ENCODE data around the gene TMEM74B.

The TMEM74B gene

DNA sequence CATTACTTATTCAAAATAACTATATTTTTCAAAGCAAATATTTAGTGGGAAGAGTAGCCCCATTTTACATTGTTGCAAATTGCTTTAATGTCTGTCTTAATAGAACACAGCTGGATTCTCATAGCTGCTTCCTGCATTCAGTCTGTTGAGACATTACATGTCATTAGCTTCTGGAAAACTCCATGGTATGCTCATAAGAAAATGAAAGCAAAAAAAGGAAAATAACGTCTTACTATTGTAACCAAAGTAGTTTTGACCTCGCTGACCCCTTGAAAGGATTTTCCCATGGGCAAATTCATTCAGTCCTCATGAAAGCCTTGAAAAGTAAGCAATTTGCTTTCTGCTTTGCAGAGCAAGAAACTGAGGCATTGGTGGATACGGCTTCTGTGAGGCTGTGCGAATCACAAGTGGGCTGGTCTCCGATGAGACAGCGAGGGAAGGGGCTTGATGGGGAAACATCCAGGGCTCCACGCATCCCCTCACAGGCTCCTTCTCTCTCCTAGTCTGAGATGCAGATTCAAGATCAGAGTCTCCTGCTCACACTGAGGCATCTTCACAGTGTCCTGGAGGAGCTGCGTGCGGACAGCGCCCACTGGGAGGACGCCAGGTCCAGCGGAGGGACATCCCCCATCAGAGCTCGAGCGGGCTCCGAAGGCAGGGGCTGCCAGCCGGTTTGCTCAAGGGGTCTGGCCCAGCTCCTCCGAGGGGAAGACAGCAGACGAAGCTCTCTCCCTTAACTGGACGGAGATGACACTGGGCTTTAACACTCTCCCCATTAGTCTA lies 21.8 kb upstream of the TMEM74B start:
- FAIRE-seq (no peak), DNase-seq (ENCODE audit: extremely low spot score, insufficient read length, low read depth) (no peak)

- FAIRE-seq (no peak), DNase-seq (ENCODE audit: extremely low spot score, insufficient read length, low read depth) (no peak)
Measured at GRCh38 chr20:1205802-1206201, 21.0 kb upstream of the TMEM74B start.

DNA sequence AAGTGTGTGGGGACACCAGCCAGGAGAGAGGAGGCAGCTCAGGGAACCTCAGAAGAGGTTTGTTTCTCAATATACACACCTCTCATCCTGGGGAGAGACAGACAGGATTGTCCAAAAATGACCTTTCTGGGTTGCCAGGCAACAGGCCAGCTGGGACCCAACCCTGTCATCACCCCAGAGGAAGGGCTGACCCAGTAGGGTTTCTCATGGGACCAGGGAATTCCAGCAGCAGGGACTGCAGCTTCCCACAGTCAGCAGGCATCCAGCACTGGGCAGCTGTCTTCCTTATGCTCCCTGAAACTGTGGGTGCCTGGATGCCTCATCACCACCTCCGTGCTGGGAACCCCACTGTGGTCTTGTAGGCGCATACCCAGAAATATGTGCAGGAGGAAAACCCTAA lies 19.8 kb upstream of the TMEM74B start:
- no peak for DNase-seq (ENCODE audit: extremely low spot score, insufficient read length, low read depth)
- no peak for FAIRE-seq

- FAIRE-seq: no peak
- no peak for DNase-seq (ENCODE audit: extremely low spot score, insufficient read length, low read depth)
Measured at GRCh38 chr20:1204113-1204512, 19.3 kb upstream of the TMEM74B start.

GRCh38 chr20:1203630-1204029 lies 18.8 kb upstream of the TMEM74B start:
- no peak for FAIRE-seq
- no peak for DNase-seq (ENCODE audit: extremely low spot score, insufficient read length, low read depth)

GRCh38 chr20:1202762-1203504 lies 18.2 kb upstream of the TMEM74B start, which contains the start of gene C20orf202:
Gene C20orf202 (plus strand): TSS chr20:1203454. CDS start chr20:1203586, 132 bp downstream.
- FAIRE-seq: no peak

DNA sequence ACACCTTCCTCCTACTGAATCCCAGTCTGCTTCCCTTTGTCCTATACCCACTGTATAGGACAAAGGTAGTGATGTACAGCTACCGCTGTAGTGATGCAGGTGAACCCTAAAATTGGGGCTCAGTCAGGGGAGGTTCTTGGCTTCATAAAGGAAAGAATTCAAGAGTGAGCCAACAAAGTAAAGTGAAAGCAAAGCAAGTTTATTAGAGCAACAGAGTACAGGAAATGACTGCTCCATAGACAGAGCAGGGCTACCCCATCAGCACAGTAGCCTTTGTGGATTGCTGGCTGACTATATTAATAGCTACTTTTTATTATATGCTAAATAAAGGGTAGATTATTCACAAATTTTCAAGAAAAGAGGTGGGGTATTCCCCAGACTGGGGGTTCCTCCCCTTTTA lies 15.2 kb upstream of the TMEM74B start:
- DNase-seq (ENCODE audit: extremely low spot score, insufficient read length, low read depth): no peak
- FAIRE-seq: no peak

More at GRCh38 chr20:1202762-1203504, 18.2 kb upstream of the TMEM74B start, which contains the start of gene C20orf202:
- no peak for DNase-seq (ENCODE audit: extremely low spot score, insufficient read length, low read depth)

DNA sequence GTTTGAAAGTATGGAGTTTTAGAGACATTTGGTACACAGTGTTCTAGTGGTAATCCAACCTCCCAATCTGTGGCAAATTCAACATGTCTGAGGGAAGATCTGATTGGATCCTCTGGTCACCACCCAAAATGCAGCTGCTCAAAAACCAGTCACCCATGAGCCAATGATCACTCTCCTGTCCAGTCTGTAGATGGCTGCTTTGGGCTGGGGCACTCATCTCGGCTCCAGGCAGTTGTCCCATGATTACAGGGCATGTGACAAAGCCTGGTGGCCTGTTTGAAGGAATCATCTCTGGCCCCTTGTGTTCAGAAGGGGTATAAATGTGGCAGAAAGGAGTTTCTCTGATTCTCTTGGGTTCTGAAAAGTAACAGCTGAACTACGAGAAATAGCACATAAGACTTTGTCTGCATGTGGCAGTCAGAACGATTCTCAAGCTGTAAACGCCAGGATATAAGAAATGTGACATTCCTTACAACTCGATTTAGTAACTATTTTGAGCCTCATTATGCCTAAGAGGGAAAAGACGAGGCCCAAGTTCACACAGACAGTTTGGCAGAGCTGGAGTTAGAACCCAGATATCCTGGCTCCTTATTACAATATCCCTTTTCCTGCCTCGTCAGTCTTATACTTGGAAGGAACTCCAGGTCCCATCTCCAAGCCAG lies 14.6 kb upstream of the TMEM74B start:
- no peak for DNase-seq (ENCODE audit: extremely low spot score, insufficient read length, low read depth)
- FAIRE-seq: no peak

- no peak for DNase-seq (ENCODE audit: extremely low spot score, insufficient read length, low read depth)
- no peak for FAIRE-seq
Measured at GRCh38 chr20:1198751-1199150, 14.0 kb upstream of the TMEM74B start.

GRCh38 chr20:1197801-1198200 lies 13.0 kb upstream of the TMEM74B start:
- DNase-seq (ENCODE audit: extremely low spot score, insufficient read length, low read depth) (no peak), FAIRE-seq (no peak)

DNA sequence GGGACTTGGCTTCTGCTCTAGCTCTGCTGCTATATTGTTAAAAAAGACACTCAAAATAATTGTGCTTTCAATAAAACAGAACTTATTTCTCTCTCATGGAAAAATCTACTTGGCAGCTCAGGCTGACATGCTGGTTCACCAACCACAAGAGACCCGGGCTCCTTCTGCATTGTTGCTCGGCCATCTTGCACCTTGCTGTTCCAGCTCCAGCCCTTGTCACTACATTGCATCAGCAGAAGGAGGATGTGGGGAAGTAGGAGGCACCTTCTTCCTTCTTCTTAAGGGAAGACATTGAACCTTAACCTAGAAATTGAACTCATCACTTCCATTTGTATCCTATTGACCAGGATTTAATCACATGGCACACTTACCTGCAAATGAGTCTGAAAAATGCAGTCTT lies 11.9 kb upstream of the TMEM74B start:
- DNase-seq (ENCODE audit: extremely low spot score, insufficient read length, low read depth) (no peak), FAIRE-seq (no peak)

- no peak for DNase-seq (ENCODE audit: extremely low spot score, insufficient read length, low read depth)
- FAIRE-seq: no peak
Measured at GRCh38 chr20:1195226-1195625, 10.4 kb upstream of the TMEM74B start.

- FAIRE-seq (no peak), DNase-seq (ENCODE audit: extremely low spot score, insufficient read length, low read depth) (no peak)
Measured at GRCh38 chr20:1191299-1191698, 6.5 kb upstream of the TMEM74B start.

- FAIRE-seq (no peak), DNase-seq (ENCODE audit: extremely low spot score, insufficient read length, low read depth) (no peak)
Measured at GRCh38 chr20:1190847-1191246, 6.1 kb upstream of the TMEM74B start.

GRCh38 chr20:1189827-1190226 lies 5.0 kb upstream of the TMEM74B start:
- FAIRE-seq (no peak), DNase-seq (ENCODE audit: extremely low spot score, insufficient read length, low read depth) (no peak)

DNA sequence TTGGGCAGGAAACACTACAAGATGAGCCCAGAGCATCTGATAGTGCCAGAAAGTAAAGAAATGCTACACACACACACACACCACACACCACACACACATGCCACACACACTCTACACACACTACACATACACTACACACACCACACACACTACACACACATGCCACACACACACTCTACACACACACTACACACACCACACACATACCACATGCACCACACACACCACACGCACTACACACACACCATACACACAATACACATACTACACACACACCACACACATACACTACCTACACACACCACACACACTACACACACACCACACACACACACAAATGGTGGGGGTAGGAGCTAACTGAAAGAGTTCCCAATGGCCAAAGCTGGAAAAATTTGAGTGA lies 3.6 kb upstream of the TMEM74B start:
- DNase-seq (ENCODE audit: extremely low spot score, insufficient read length, low read depth): no peak
- FAIRE-seq: no peak

- FAIRE-seq: no peak
- DNase-seq (ENCODE audit: extremely low spot score, insufficient read length, low read depth): no peak
Measured at GRCh38 chr20:1187605-1188171, 2.9 kb upstream of the TMEM74B start.

- FAIRE-seq (no peak), DNase-seq (ENCODE audit: extremely low spot score, insufficient read length, low read depth) (no peak)
Measured at GRCh38 chr20:1186367-1186991, 1.7 kb upstream of the TMEM74B start.

GRCh38 chr20:1185790-1186334 lies 1.1 kb upstream of the TMEM74B start:
- FAIRE-seq: no peak
- no peak for DNase-seq (ENCODE audit: extremely low spot score, insufficient read length, low read depth)

- no peak for FAIRE-seq
- DNase-seq (ENCODE audit: extremely low spot score, insufficient read length, low read depth): no peak
Measured at GRCh38 chr20:1185316-1185741, 548 bp upstream of the TMEM74B start.

All from GM18507 (cell line).